Activated gamma-delta T cell (primary cell): ENCODE results near the gene SYNE1.

ENCODE experiments used
- DNase-seq: peaks from one replicate; lab custom pipeline; 2025; lab: John Stamatoyannopoulos, UW

The SYNE1 gene

DNA sequence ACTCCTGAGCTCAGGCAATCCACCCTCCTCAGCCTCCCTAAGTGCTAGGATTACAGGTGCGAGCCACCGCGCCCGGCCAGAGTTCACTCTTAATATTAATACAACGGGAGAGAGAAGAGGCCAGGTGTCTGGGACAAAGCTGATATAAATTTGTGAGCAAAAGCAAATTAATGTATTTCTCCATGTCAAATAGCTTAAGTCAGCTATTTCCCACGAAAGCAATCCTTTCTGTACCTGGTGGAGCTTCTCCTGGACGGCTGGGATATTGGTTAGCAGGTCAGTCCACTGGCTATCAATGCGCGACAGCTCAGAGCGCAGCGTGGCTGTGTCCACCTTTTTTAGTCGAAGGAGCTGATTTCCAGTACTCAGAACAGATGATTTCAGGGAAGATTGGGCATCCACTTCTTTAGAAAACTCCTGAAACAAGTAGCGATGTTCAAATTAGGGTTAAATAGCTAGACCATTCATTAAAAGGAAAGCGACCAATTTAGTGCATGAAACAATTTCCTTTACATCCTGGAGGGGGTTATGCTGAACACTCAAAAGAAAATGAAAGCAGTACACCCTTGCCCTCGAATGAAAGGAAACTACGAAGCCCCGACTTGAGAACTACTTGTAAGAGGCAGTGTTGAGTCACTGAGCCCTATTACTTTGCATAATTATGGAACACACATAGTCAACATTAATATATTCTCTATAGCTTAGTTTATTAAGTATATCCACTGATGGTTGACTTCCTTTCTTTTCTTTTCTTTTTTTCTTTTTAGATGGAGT, 403.4 kb downstream of the SYNE1 start:
- DNase-seq, result no peak

DNA sequence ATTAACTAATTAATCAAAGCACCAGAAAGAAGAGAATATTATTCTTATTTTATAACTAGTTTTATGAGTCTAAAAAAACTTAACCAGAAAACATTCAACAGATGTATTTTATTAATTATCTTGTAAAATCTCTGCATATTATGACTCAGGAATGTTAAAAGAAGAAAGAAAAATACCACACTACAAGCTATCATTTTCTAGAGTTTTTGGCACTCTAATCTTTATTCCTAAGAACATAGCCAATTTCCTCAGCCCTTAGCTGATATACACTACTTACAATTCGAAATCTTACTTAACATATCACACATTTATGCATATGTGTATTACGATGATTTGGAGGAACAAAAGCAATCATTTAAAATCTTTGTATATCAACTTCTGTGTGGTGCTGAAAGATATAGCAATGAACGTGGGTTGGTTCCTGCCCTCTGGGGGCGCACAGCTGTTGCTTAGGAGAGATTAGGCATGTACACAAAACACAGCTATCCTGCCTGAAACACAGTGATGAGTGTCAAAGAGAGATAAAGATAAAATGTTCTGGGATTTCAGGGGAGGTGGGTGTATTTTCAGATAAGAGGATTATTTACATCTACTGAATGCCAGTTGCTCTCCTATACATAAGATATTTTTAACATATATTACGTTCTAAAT, 404.5 kb downstream of the SYNE1 start:
- DNase-seq, result no peak

DNA sequence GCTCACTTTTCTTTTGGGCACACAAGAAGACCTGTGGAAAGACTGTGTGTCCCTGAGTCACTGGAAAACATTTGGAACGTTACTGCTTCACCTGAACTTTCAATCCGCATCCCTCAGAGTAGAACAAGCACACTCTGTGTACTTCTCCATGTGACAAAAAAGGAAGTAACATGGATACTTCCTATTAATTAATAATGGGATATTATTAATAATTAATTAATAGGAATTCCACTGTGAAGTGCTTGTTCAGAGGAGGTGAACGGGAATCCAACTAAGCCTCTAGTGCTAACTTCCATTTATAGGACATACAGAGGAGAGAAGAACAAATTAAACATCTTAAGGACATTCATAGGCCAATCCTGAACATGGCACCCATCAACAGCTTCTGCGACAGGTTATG, 407.8 kb downstream of the SYNE1 start:
- no peak for DNase-seq

DNA sequence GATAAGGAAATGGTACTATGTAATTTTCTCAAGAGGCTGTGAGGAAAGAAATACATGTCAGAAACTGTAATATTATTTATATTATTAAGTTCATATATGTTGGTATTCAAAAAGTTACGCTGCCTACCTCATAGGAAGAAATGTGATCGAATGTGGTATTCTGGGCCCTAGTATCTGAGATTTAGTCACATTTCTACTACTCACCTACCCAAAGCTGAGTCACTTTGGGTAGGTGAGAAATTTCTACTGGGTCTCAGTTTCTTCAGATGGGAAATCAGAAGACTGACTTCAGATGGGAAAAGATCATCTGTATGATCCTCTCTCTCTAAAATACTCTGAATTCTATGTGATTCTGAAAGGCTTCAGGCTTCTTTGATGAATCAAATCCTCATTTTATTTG, 411.0 kb downstream of the SYNE1 start:
- DNase-seq, result no peak

DNA sequence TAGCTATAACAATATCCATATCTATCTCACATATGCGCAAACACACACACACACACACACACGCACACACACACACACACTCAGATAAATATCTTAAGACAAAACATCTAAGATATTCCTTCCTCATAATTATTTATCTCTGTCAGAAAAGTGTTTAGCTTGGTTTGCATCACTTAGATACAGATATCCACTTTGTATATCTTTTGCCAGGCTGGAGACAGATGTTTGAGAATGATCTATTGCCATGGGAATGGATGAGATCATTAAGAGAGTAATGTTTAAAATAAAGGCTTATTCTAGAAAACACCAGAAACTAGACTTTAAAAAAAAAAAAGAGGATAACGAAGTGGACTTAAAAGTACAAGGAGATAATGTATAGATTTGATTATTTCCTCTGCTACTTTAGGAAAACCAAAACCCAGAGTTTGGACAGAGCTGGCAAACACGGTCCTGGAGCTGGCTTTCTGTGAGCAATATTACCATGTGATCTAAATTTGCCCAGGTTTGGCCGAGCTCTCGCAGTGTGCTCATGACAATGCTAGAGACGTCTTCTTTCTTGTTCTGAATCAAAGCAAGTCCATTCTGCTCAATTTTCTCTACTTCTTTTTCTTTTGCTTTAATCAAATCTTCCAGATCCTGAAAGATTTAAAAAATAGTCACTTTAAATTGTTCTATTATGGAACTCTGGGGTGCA, 411.8 kb downstream of the SYNE1 start:
- no peak for DNase-seq

DNA sequence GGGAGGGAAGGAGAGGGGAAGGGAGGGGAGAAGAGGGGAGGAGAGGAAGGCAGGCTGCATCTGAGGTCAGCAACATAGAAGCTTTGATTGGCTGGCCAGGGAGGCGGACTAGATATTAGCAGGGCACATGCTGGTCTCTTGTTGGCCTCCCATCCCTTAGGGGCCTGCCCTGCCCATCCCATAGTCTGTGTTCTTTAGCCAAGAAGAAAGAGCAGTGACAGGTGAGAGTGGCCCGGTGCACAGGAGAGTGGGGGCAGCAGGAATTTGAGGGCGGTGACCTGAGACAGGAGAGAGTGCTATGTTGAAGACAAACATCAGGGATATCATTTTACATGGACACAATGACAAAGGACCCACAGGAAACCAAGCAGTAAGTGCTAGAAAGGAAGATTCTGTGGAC, 413.5 kb downstream of the SYNE1 start:
- no peak for DNase-seq

DNA sequence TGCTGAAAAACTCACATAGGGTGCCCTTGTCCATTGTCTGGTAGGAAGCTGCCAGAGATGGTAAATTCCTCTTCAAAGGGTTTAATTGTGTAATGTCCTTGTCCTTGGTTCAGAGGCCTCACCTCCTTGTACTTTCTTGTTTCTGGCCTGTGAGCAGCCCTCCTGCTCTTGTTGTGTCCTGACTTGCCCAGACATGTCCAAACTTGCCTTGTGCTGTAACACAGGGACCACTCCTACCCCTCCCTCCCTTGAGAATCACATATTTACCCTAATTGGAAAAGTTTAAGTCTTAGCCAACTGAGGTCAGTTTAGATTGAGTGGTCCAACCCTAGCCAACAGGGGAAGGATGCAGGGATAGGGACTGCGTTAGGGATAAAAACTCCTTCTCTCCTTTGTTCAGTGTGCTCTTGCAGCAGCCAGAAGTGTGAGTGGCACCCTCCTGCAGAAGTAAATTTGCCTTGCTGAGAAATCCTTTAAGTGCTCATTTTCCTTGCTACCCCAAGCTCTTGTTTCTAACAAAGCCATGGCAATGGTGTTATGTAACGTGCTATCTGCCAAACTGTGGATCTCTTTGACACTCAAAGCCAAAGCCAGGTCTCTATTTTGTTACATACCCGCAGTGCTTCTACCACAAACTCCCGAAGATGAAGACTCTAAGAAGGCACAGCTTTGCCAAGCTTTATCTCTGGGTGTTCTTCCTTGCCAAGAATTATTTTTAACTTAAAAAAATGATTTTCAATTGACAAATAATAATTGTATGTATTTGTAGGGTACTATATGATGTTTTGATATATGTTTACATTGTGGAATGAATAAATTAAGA, 415.1 kb downstream of the SYNE1 start:
- no peak for DNase-seq

DNA sequence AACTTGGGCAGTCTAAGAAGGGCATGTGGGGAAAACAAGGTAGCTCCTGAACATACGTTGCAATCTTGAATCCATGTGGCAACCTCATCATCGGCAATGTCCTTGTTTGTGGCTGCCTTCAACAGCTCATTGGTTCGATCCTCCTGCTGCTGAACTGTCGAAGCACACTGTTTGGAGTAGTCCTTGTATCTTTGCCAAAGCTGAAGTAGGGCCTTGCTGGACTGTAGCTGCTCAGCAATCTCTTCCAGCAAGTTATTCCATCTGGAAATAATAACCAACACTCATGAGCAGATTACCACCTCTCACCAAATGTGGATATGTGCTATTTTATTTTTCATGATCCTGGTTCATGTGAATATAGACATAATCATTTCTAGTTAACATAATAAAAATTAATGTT, 416.4 kb downstream of the SYNE1 start:
- DNase-seq, result no peak

DNA sequence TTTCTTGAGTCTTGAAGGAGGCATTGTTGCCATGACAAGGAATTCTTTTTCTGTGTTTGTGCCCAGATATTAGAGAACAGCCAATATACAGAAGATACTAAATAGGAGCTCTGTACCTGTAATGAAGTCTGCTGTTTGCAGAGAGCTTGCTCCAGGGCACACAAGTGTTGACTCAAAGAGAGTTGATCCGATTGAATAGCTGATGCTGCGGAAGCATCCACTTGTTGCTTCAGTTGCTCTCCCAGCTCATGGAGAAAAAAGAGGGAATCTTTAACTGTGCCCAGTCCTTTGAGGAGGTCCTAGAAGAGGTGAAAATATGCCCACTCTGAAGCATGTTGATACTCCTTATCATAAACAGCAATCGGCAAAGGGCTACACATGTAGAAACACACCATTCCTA, 418.3 kb downstream of the SYNE1 start:
- no peak for DNase-seq

DNA sequence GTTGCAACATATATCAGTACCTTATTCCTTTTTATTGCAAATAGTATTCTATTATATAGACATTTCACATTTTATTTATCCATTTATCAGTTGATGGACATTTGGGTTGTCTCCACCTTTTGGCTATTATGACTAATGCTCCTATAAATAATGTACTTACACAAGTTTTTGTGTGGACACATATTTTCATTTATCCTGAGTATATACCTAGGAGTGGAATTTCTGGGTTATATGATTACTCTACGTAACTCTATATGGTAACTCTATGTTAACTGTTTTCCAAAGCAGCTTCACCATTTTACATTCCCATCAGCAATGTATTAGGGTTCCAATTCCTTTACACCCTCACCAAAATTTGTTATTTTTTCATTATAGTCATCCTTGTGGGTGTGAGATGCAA, 424.7 kb downstream of the SYNE1 start:
- no peak for DNase-seq

DNA sequence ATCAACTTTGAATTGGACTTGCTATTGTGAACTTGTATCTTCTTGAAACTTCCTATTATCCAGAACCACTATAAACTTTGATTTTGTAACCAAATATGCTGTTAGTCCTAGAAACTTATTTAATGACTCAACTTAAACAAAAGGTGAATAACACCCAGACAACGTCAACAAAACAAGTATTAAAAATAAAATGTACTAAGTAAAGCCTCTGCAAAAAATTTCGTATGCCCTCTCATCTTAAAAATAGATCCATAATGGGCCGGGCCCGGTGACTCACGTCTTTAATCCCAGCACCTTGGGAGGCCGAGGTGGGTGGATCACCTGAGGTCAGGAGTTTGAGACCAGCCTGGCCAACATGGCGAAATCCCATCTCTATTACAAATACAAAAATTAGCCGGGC, 428.0 kb downstream of the SYNE1 start:
- no peak for DNase-seq

DNA sequence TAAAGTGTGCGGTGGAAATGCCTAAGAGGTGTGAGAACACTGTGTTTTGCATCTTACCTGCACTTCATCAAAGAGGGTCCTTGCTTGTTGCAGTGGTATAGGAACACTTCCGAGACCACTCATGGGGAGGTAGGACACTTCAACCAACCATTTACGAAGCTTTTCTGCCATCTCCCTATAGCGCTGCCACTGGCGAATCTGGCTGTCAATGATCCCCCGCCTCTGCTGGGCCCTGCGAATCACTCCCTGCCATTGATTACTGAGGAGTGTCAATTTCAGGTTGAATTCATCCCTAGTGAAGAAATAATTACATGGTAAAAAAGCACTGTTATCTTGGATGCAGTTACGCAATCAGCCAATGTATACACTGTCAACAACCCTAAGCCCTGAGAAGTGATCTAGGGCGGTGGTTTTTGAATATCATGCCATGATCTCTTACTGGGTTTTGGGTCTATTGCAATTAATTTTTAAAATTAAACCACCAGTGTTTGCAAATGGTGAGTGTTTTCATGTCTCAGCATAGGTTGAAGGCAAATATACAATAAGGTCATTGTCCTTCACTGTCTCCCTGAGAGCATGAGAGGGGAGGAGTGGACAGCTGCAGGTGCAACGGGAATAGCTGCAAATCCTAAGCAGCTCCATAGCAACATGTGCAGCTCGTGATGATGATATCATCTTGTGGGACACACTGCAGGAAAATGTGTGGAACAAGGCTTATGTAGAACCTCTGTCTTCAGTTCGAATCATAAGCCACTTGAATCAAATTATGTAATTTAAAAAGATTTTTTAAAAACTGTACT, 429.0 kb downstream of the SYNE1 start:
- no peak for DNase-seq

DNA sequence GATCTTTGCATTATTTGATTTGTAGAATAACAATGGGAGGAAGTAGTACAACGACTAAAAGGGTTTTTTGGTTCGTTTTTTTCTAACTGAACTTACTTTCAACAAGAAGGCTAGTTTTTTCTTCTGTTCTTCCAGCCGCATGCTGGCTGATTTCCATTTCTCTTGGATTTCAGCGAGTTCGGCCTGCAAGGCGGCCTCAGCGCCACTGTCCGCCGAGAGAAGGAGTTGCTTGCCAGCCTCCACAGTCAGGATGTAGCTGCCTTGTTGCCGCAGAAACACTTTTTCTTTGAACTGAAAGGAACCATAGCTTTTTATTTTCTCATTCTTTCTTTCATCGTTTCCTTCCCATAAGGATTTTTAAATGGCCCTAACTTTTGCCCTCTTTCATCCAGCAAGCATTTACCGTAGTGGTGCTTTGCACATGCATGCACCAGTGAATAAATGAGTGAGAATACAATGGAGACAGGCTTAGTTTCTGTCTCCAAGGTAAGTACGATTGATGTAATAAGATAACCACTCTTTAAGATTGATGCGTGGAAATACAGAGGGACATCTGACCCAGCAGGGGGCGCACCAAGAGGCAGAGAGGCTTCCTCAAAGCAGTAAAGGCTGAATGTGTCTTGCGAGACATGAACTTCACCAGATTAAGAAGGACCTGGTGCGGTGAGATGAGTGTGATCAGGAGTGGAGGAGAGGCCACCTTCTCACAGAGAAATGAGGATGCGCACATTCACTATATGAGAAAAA, 430.9 kb downstream of the SYNE1 start:
- DNase-seq, result no peak

DNA sequence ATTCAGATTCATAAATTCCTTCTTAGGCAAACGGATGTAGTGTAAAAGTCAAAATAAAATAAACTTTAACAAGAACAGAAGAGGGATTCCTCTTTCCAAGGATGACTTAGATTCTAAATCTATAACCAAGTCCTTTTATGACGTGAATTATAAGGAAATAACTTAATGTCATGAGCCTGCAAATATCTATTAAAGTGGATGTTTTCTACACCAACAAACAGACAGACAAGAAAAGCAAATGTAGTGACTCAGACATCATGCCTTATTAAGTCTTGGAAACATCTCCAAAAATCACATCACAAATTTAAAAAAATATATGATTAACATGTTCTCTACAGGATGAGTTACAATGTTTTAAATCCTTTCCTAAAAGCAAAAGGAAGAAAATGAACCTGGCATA, 432.6 kb downstream of the SYNE1 start:
- no peak for DNase-seq

DNA sequence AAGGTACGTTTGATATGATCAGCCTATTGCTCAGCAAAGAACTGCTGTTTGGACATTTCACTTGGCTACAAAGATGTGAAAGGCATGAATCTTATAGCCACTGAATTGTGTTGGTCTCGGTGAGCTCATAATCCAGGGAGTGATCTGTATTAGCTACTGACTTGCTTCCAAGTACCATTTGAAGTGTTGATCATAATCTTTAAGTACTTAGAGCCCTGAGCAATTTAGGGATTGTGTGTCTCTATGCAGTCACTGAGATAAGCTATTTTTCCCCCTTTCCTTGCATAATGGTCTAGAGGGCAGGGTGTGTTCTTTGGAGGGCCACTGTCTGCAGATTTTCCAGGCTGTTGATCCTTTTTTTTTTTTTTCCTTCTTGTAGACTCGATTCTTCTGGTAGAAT, 436.0 kb downstream of the SYNE1 start:
- DNase-seq, result no peak

DNA sequence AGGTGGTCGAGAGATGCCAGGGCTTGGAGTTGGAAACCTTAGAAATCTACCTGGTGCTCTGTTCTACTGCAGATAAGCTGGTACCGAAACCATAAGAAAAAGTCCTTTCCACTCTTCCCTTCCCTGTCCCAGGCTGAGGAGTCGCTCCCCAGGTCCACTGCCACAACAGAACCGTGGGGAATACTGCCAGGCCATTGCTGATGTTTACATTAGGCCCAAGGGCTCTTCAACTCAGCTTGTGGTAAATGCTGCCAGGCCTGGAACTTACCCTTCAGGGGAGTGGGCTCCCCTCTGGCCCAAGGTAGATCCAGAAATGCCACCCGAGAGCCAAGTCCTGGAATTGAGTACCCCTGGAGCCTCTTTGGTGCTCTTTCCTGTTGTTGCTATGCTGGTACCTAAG, 441.3 kb downstream of the SYNE1 start:
- DNase-seq, result no peak

DNA sequence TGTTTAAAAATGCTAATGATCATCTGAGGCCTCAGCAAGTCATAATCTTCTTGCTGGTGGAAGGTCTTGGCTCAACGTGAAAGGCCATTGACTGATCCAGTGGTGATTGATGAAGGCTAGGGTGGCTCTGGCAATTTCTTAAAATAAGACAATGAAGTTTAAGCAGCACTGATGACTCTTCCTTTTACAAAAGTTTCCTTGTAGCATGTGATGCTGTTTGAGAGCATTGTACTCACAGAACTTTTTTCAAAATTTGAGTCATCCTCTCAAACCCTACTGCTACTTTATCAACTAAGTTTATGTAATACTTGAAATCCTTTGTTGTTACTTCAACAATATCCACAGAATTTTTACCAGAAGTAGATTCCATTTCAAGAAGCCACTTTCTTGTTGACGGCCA, 447.4 kb downstream of the SYNE1 start:
- no peak for DNase-seq

DNA sequence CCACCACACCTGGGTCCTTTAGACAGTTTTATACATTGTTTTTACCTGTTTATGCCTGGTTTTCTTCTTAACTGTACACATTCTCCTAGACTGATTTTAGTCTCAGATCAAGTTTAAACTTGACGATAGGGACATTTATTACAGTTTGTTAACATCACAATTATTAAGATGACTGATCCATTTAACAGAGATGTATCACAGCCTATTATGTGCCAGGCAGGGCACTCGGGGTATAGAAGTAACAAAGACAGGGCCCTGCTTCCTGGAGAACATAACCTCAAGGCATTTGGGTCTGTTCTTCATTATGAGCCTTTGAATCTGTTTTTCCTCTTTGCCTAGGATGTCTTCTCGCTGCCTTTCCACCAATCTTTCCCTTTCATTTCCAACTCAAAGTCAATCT, 449.2 kb downstream of the SYNE1 start:
- no peak for DNase-seq

DNA sequence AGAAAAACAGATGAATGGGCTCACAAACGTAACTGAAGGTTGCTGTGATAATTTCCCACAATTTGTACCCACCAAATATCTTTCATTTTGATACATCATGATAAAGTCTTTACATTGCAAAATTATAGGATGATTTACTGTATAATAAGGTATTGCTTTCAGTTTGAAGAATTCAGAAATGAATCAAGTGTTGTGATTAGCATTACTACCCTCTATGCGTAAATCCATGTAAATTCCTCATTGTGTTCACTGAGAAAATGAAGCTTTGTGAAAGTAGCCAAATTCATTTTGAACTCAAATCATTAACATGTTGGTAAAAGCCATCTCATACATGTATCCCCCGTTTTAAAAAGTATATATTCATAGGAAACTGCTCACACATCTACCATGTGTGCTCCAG, 450.3 kb downstream of the SYNE1 start:
- DNase-seq, result no peak

DNA sequence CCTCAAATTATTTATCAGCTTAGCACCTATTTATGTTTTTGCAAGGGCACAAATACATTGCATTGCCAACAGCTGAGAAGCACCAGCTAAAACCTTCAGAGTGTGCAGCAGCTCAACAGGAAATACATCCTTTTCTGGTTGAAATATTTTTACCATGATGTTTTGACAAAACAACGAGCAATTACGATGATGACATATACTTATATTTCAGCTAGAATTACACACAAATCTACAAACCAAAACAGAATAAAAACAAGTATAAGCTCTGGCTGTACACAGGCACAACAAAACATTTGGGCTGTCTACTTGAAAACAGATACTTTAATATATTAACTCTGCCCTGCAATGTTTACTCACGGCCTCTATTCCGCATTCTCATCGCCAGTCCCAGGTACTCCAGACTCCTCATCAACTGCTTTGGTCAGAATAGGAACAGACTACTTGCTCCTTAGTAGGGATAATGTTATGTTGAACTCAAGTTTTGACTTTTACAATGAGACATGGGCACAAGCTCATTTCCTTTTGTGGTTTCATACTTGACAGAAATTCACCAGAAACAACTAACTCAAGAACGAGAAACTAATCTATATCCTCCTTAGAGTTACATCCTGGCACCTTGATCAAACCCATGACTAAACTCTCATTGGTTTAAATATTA, 452.1 kb downstream of the SYNE1 start:
- no peak for DNase-seq
